Measurements from ENCODE around the gene MMD. TPM values are rescaled to one million over a fixed set of nuclear protein-coding genes. Genes with fewer than 3 reads are reported as not detected.
A peak's percentile ranks its signal among the peaks of the same experiment; 100 is the strongest.
"Not testable (repeated sequence)": the region's sequence is repeated elsewhere in the genome, so short reads cannot be mapped to it uniquely, and the experiment has no call there.

MMD gene
- total RNA-seq, 1 donor from 2014 or later: 48.5 TPM

DNA sequence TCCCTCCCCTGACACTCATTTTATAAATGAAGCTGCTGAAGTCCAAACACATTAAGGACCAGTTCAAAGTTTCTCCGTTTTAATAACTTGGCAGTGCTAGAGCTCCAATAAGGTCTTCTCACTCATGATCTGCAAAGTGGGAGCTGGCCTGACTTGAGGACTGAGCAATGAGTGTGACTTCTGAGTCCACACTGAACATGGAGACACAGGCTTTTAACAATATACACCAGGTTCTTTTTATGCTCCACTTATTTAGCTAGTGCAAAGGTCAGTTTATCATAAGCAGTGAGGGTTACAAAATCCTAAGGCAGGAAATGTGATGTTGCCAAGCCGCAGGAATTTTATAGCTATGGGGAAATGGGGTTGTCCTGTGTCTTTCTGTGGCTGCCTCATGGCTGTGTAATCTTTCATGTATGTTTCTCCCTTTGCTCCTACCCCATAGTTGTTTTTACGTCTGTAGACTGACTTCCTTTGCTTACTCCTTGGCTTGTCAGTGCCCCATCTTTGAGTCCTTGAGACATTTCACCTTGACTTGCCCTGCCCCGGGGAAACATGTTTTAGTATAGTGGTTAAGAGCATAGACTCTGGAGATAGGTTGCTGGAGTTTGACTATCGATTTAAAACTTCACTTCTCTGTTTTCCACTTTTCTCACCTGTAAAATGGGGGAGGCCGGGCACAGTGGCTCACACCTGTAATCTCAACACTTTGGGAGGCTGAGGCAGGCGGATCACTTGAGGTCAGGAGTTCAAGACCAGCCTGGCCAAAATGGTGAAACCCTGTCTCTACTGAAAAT lies 12.2 kb upstream of the MMD start:
- Mint-ChIP-seq H3K27ac (ENCODE audit: unreplicated experiment) (no peak overlapping the region), H3K4me3 (ENCODE audit: unreplicated experiment) (no peak overlapping the region), H3K4me1 (ENCODE audit: unreplicated experiment) (peaks cover 21% of the 10 kb centered on the region), H3K27me3 (ENCODE audit: unreplicated experiment) (peaks cover 2% of the 10 kb centered on the region), H3K9me3 (ENCODE audit: unreplicated experiment) (no peaks in the 10 kb centered on the region), H3K36me3 (ENCODE audit: low read depth, unreplicated experiment) (no peaks in the 10 kb centered on the region)
- DNase-seq (ENCODE audit: low spot score): no peak
- TF ChIP-seq, protein P1, sequence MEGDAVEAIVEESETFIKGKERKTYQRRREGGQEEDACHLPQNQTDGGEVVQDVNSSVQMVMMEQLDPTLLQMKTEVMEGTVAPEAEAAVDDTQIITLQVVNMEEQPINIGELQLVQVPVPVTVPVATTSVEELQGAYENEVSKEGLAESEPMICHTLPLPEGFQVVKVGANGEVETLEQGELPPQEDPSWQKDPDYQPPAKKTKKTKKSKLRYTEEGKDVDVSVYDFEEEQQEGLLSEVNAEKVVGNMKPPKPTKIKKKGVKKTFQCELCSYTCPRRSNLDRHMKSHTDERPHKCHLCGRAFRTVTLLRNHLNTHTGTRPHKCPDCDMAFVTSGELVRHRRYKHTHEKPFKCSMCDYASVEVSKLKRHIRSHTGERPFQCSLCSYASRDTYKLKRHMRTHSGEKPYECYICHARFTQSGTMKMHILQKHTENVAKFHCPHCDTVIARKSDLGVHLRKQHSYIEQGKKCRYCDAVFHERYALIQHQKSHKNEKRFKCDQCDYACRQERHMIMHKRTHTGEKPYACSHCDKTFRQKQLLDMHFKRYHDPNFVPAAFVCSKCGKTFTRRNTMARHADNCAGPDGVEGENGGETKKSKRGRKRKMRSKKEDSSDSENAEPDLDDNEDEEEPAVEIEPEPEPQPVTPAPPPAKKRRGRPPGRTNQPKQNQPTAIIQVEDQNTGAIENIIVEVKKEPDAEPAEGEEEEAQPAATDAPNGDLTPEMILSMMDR (IDR thresholded peaks at IDR 0.05; ENCODE audit: unreplicated experiment): no peak

DNA sequence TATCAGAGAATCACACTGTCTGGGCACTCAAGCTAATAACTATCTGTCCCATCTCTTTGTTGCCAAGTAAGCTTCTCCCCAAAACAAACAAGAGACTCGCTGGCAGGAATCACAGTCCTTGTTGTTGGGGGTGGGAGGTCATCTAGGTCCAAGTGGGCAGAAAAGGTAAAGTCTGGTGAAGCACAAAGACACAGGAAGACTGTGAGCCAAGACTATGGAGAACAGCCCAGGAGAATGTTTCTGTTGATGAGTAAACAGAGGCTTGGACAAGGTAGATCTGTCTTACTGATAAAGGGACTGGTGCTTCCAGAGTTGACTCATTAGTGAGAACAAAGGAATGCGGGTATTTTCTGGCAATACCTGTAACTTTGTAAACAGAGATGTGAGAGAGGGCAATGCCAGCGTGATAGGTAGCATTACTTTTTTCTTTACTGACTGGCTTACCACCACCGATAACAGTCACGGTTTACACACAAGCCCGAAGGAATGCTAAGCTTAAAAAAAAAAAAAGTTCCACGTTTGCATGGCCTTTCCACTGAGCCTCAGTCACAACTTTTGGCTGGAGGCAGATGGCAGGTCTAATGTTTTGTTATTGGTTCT lies 11.5 kb upstream of the MMD start:
- Mint-ChIP-seq H3K27me3 (ENCODE audit: unreplicated experiment) (peaks cover 4% of the 10 kb centered on the region), H3K36me3 (ENCODE audit: low read depth, unreplicated experiment) (no peaks in the 10 kb centered on the region), H3K27ac (ENCODE audit: unreplicated experiment) (no peak overlapping the region), H3K9me3 (ENCODE audit: unreplicated experiment) (no peaks in the 10 kb centered on the region), H3K4me3 (ENCODE audit: unreplicated experiment) (no peak overlapping the region), H3K4me1 (ENCODE audit: unreplicated experiment) (peaks cover 21% of the 10 kb centered on the region)
- no peak for DNase-seq (ENCODE audit: low spot score)
- TF ChIP-seq, protein P1 (IDR thresholded peaks at IDR 0.05; ENCODE audit: unreplicated experiment): no peak

DNA sequence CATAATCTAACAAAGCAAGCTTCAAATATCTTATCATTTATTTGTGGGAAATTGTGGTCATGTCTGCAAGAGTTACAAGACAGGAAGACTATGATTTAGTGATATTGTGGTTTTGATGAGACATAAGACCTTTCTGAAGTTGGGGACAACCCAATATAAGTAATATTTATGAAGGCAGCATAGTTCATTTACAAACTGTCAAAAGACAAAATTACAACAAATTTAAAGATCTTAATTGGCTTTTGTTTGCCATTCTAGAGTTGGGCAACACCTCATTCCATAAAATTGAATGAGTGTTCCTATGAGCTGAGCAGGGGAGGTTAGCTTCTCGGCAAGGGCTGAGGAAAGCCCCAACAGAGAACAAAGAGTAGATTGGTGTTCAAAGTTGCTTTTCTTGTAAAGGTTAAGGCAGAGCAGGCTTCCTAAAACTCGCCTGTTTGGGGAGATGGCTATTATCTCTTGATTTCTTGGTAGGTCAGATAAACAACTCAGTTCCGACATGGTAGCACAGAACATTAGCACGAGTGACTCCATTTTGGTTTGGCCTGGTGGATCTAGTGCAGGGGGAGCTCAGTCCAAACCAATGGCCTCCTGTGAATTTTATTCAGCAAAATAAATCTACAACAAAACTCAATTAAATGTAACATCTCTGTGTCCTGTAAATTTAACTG lies 10.9 kb upstream of the MMD start:
- Mint-ChIP-seq H3K36me3 (ENCODE audit: low read depth, unreplicated experiment) (no peaks in the 10 kb centered on the region), H3K4me3 (ENCODE audit: unreplicated experiment) (no peak overlapping the region)
- TF ChIP-seq, protein P1 (IDR thresholded peaks at IDR 0.05; ENCODE audit: unreplicated experiment): no peak

GRCh38 chr17:55431914-55432313 lies 10.3 kb upstream of the MMD start:
- not testable (repeated sequence) for H3K36me3 Mint-ChIP-seq (ENCODE audit: low read depth, unreplicated experiment); H3K9me3 Mint-ChIP-seq (ENCODE audit: unreplicated experiment); DNase-seq (ENCODE audit: low spot score); H3K27me3 Mint-ChIP-seq (ENCODE audit: unreplicated experiment); H3K4me3 Mint-ChIP-seq (ENCODE audit: unreplicated experiment); H3K27ac Mint-ChIP-seq (ENCODE audit: unreplicated experiment)
- peaks cover 21% of the 10 kb centered on the region for H3K4me1 Mint-ChIP-seq (ENCODE audit: unreplicated experiment)

More for the DNA sequence above, 10.9 kb upstream of the MMD start:
- peaks cover 4% of the 10 kb centered on the region for H3K27me3 Mint-ChIP-seq (ENCODE audit: unreplicated experiment)
- no peaks in the 10 kb centered on the region for H3K9me3 Mint-ChIP-seq (ENCODE audit: unreplicated experiment)
- peaks cover 21% of the 10 kb centered on the region for H3K4me1 Mint-ChIP-seq (ENCODE audit: unreplicated experiment)
- no peak overlapping the region for H3K27ac Mint-ChIP-seq (ENCODE audit: unreplicated experiment)
- DNase-seq (ENCODE audit: low spot score): no peak

GRCh38 chr17:55430541-55431288 lies 9.1 kb upstream of the MMD start:
- TF ChIP-seq, protein P1 (IDR thresholded peaks at IDR 0.05; ENCODE audit: unreplicated experiment): no peak
- H3K36me3 Mint-ChIP-seq (ENCODE audit: low read depth, unreplicated experiment): no peaks in the 10 kb centered on the region
- H3K27me3 Mint-ChIP-seq (ENCODE audit: unreplicated experiment): peaks cover 4% of the 10 kb centered on the region
- no peaks in the 10 kb centered on the region for H3K9me3 Mint-ChIP-seq (ENCODE audit: unreplicated experiment)
- no peak overlapping the region for H3K4me3 Mint-ChIP-seq (ENCODE audit: unreplicated experiment)
- peaks cover 21% of the 10 kb centered on the region for H3K4me1 Mint-ChIP-seq (ENCODE audit: unreplicated experiment)
- no peak for DNase-seq (ENCODE audit: low spot score)
- H3K27ac Mint-ChIP-seq (ENCODE audit: unreplicated experiment): peak overlapping the region; percentile 76

Measured in endothelial cell (in vitro differentiated cells).